GM23248 (cell line): ENCODE data around the gene DYNLRB1.

Experiments used
- EZH2 ChIP-seq: fragments of 200-600 bp; sonication (generic); IDR thresholded peaks from 2 replicates; pipeline ENCODE4 v1.6.1; 2018; ENCODE audit warnings: antibody characterized with exemption, mild to moderate bottlenecking; ENCODE audit not compliant: insufficient read depth, poor library complexity, severe bottlenecking
- EZH2phosphoT487 ChIP-seq: fragments of 200-600 bp; sonication (generic); IDR thresholded peaks from 2 replicates; pipeline ENCODE4 v1.6.1; 2018; ENCODE audit warnings: antibody characterized with exemption, moderate library complexity, mild to moderate bottlenecking, low read depth; ENCODE audit not compliant: insufficient read depth

DNA sequence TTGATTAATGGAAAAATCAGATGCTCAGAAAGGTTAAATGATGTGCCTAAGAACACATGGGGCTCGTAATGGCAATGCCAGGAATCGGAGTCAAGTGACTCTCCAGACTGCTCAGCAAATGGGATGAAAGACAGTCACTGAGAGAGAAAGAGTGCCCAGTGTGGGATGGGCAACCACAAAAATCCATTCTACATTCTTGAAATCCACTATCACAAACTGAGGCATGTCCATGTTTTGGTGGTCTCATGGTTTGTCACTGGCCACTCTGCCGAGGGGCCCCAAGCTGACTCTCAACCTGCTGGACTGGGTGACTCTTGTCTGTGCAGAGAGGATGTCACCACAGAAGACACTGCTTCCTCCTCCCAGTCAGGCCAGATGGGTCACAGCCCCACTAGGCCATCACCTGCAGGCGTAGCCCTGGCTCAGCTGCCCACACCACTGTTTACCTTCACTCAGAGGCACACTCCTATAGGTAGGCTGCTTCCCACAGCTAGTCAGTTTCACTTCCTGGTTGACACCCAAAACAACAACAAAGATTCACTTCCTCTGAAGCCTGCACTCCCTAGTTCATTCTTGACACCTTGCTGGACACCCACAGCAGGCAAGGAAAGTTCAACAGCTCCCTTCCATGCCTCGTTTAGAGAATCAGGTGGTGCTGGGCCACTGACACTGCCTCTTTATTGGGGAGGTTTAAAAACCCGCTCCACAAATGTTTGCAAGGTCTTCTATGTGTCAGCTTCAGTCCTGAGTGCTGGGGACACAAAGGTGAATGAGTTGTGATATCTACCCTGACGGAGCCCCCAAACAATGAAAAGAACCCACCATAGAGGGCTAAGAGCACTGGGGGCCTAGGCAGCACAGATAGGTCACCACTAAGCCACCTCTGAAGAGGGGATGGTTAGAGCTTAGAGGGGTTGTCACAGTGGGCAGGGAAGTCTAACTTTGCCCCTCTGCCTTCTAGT is 64.0 kb downstream of the DYNLRB1 start:
- TF ChIP-seq EZH2, result no peak
- TF ChIP-seq EZH2phosphoT487, result no peak
